Endothelial cell of umbilical vein (primary cell): ENCODE data around the gene CCDC183. TPM values are rescaled to one million over a fixed set of nuclear protein-coding genes. Genes with fewer than 3 reads are reported as not detected.

Source experiments
- BruUV-seq: library from RNA; stranded (reverse); fragments of 400-500 nt; replicated peaks from 2 replicates; lab custom pipeline; 2021; lab: Mats Ljungman, UMichigan
- CTCF ChIA-PET: fragments of 300-600, 350-600 bp; sonication (Branson Sonifier 250); formaldehyde crosslinking; loops from one replicate; lab custom pipeline; 2021; ENCODE audit warnings: antibody characterized with exemption, inconsistent platforms; lab: Charles Lee
- POLR2A ChIA-PET: fragments of 300-600, 350-600 bp; sonication (Branson Sonifier 250); formaldehyde crosslinking; loops from one replicate; lab custom pipeline; 2021; ENCODE audit warnings: antibody characterized with exemption, inconsistent platforms; lab: Charles Lee
- DNase-seq: peaks from one replicate; pipeline ENCODE4 v3.0.0-alpha.2; 2011; ENCODE audit warnings: low read depth, low spot score
- FAIRE-seq: peaks from 2 replicates; lab custom pipeline; 2011; peaks lifted over from hg19 to GRCh38; lab: Jason Lieb, UNC
- H2AFZ ChIP-seq: 2 replicates; pipeline ENCODE4 v1.6.0; 2012; ENCODE audit warnings: low read depth, low read length, control low read depth, inconsistent platforms
- H3K27ac ChIP-seq: 2 replicates; pipeline ENCODE4 v1.5.1; 2011; ENCODE audit warnings: low read depth, mild to moderate bottlenecking, control low read depth, low read length, moderate library complexity; ENCODE audit not compliant: insufficient read depth
- H3K27me3 ChIP-seq, 2 experiments: 2 replicates each; pipeline versions ENCODE4 v1.6.0 to v1.6.1; 2011; ENCODE audit warnings: low read length in 2 of 2, mixed read lengths in 1 of 2; ENCODE audit not compliant: control insufficient read depth in 2 of 2, insufficient read depth in 2 of 2
- H3K36me3 ChIP-seq, 2 experiments: 2 replicates in 1 of 2; 3 replicates in 1 of 2; pipeline ENCODE4 v1.5.1; 2011; ENCODE audit warnings: low read length in 2 of 2, mild to moderate bottlenecking in 1 of 2, moderate library complexity in 1 of 2; ENCODE audit not compliant: control insufficient read depth in 2 of 2, insufficient read depth in 2 of 2; ENCODE audit errors: extremely low read depth in 1 of 2
- H3K4me1 ChIP-seq: 3 replicates; pipeline ENCODE4 v1.5.1; 2011; ENCODE audit warnings: mild to moderate bottlenecking, low read length; ENCODE audit not compliant: control insufficient read depth, insufficient read depth; ENCODE audit errors: extremely low read depth
- H3K4me2 ChIP-seq: 2 replicates; pipeline ENCODE4 v1.6.1; 2011; ENCODE audit warnings: low read length, control low read depth, mixed read lengths; ENCODE audit not compliant: insufficient read depth
- H3K4me3 ChIP-seq, 3 experiments: fragments of 200-600 bp in 1 of 3; sonication (generic), shearing (Covaris generic) in 1 of 3; replicated peaks in 1 of 3; 2 replicates each; pipeline ENCODE4 v1.5.1; 2011 to 2016; ENCODE audit warnings: control low read depth in 3 of 3, low read length in 3 of 3, mild to moderate bottlenecking in 2 of 3, inconsistent platforms in 1 of 3, low read depth in 1 of 3, moderate library complexity in 1 of 3; ENCODE audit not compliant: insufficient read depth in 1 of 3
- H3K79me2 ChIP-seq: 2 replicates; pipeline ENCODE4 v1.6.0; 2012; ENCODE audit warnings: low read length, inconsistent platforms; ENCODE audit not compliant: control insufficient read depth, insufficient read depth
- H3K9ac ChIP-seq: replicated peaks from 2 replicates; pipeline ENCODE3; 2011; ENCODE audit warnings: low read length, control low read depth; ENCODE audit not compliant: insufficient read depth; ENCODE audit errors: extremely low read depth
- H3K9me1 ChIP-seq: replicated peaks from 3 replicates; pipeline ENCODE4 v1.6.0; 2011; ENCODE audit warnings: mild to moderate bottlenecking, low read length; ENCODE audit not compliant: control insufficient read depth, insufficient read depth; ENCODE audit errors: extremely low read depth
- H3K9me3 ChIP-seq: replicated peaks from 2 replicates; pipeline ENCODE4 v1.5.1; 2012; ENCODE audit warnings: low read length, inconsistent platforms; ENCODE audit not compliant: control insufficient read depth, insufficient read depth
- H4K20me1 ChIP-seq: replicated peaks from 2 replicates; pipeline ENCODE3; 2011; ENCODE audit warnings: mild to moderate bottlenecking, low read length; ENCODE audit not compliant: control insufficient read depth, insufficient read depth; ENCODE audit errors: extremely low read depth
- CTCF ChIP-seq, 2 donors: IDR thresholded peaks; 1 replicate in 1 of 2; 2 replicates in 1 of 2; pipeline ENCODE4 v1.5.1; 2011; ENCODE audit warnings: low read length in 2 of 2, mild to moderate bottlenecking in 2 of 2, moderate library complexity in 2 of 2, control low read depth in 1 of 2, inconsistent platforms in 1 of 2, low read depth in 1 of 2; ENCODE audit not compliant: insufficient read depth in 1 of 2; ENCODE audit errors: extremely low read depth in 1 of 2
- EZH2 ChIP-seq: IDR thresholded peaks from 2 replicates; pipeline ENCODE4 v1.6.1; 2012; ENCODE audit warnings: borderline replicate concordance, low read depth, mild to moderate bottlenecking, moderate library complexity, low read length, inconsistent platforms; ENCODE audit not compliant: severe bottlenecking
- FOS ChIP-seq: IDR thresholded peaks from 2 replicates; pipeline ENCODE4 v1.6.1; 2011; ENCODE audit warnings: mild to moderate bottlenecking, low read length, moderate library complexity, borderline replicate concordance; ENCODE audit not compliant: insufficient read depth
- GATA2 ChIP-seq: IDR thresholded peaks from 2 replicates; pipeline ENCODE4 v1.7.0; 2011; ENCODE audit warnings: low read depth, mild to moderate bottlenecking, moderate library complexity, mixed read lengths, low read length; ENCODE audit not compliant: insufficient read length, insufficient read depth
- JUN ChIP-seq: IDR thresholded peaks from 2 replicates; pipeline ENCODE4 v1.6.1; 2011; ENCODE audit warnings: borderline replicate concordance, low read depth; ENCODE audit not compliant: insufficient read length, insufficient read depth
- MAX ChIP-seq: IDR thresholded peaks from 2 replicates; pipeline ENCODE4 v1.6.1; 2011; ENCODE audit not compliant: insufficient read depth, insufficient read length
- MYC ChIP-seq: IDR thresholded peaks from one replicate; pipeline ENCODE4 v1.6.1; 2011; ENCODE audit warnings: mild to moderate bottlenecking, low read depth, low read length
- POLR2A ChIP-seq: IDR thresholded peaks from 2 replicates; pipeline ENCODE4 v1.6.1; 2012; ENCODE audit warnings: low read depth, mild to moderate bottlenecking, control low read depth, low read length
- POLR2AphosphoS5 ChIP-seq: IDR thresholded peaks from 2 replicates; pipeline ENCODE4 v1.6.1; 2012; ENCODE audit warnings: low read depth, mild to moderate bottlenecking, control low read depth, low read length, moderate library complexity; ENCODE audit not compliant: insufficient read depth
- dilution Hi-C: fragments of 300-500 bp; cut with MboI; formaldehyde crosslinking; loops from one replicate; pipeline ENCODE4 v1.15.0; 2019; ENCODE audit warnings: low sequenced_read_pairs; ENCODE audit not compliant: extremely low pct_ligation_motif_present
- intact Hi-C: fragments of 100-400 bp; cut with micrococcal nuclease; formaldehyde crosslinking; loops from one replicate; pipeline ENCODE4 v1.10.0; 2022
- polyA plus RNA-seq, 4 experiments: library from polyadenylated mRNA; depleted of rRNA in 3 of 4; stranded (reverse) in 3 of 4; unstranded in 1 of 4; fragments of >200 nt; gene quantifications; 2 replicates each; pipeline versions ENCODE4 v1.2.1 to v1.2.3, GENCODE V29; 2011 to 2012; ENCODE audit warnings: missing spikeins in 1 of 4
- total RNA-seq: library from RNA; stranded (reverse); gene quantifications from 2 replicates; pipeline ENCODE4 v1.2.3, GENCODE V29; 2021

CCDC183 gene
- total and polyA plus RNA-seq, 2 donors (not counting 3 experiments of a cell fraction or from before 2014, with no cell fraction given), result 0.50 TPM; not detected in 1

DNA sequence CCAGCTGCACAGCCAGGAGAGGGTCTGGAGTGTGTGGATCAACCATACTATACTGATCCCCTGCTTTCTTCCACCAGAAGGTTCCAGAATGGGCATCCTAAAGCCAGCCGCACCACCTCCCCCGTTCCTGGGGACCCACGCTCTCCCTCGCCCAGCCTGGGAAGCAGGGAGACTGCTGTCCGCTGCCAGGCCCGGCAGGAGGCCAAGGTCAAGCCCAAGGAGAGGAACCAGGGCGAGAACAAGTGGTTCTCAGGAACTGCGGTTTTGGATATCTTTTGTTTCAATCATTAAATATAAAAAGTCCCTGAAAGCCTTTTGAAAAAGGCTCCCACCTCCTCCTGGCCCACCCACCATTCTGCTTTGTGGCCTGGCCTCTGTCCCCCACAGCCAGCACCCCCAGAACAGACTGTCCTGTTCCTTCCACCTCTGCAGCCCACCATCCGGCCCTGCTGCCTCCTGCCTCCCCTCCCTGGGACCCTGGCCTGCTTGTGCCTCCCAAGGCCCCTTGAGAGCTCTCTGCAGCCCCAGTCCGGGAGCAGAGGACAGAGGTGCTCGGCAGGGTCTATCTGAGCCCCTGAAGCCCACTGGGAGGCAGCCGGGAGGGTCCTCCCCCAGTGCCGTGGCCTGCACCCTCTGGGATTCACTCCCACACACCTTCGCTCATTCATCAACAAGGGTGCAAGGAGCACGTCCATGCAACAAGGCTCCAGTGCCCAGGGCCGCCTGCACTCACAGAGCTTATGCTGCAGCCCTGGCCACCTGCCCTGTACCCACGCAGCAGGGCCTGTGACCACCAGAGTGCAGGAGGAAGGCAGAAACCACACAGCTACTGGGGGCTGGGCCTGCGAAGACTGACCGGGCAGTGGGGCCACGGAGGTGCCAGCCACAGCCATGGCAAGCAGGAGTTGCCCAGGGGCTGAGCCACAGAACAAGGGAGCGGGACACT, 47.2 kb upstream of the CCDC183 start:
- dilution Hi-C loops (no loop called here), intact Hi-C loops (no loop called here)
- Histone ChIP-seq H3K79me2 (no peaks in the 10 kb centered on the region), H3K9ac (no peak overlapping the region), H3K4me3 (no peak overlapping the region), H2AFZ (no peak overlapping the region), H3K4me2 (no peak overlapping the region), H3K9me1 (no peaks in the 10 kb centered on the region), H3K27me3 (peaks cover 3 to 5% of the 10 kb centered on the region in 2 experiments), H3K36me3 (no peaks in the 10 kb centered on the region), H3K27ac (no peak overlapping the region), H3K4me1 (no peaks in the 10 kb centered on the region), H3K9me3 (no peaks in the 10 kb centered on the region), H4K20me1 (no peaks in the 10 kb centered on the region)
- POLR2A ChIA-PET, result no interaction called here
- FAIRE-seq (no peak), DNase-seq (no peak)
- BruUV-seq, result no TSS peak
- TF ChIP-seq MAX (no peak), POLR2AphosphoS5 (no peak), MYC (no peak), GATA2 (no peak), POLR2A (no peak), CTCF (IDR thresholded peaks at IDR 0.05; ENCODE audit: extremely low read depth in 1 of 2, insufficient read depth in 1 of 2, low read depth in 1 of 2, low read length in 2 of 2) (no peak), EZH2 (no peak), JUN (no peak), FOS (no peak)
- CTCF ChIA-PET, result interaction anchor here (2.3 kb wide), 1 partner anchor 11 kb away, joined by 7 read pairs; no protein-coding TSS in a partner anchor
